ENCODE results near the gene ZNF512B. TPM values are rescaled to one million over a fixed set of nuclear protein-coding genes. Genes with fewer than 3 reads are reported as not detected.
A peak's percentile ranks its signal among the peaks of the same experiment; 100 is the strongest.

Gene ZNF512B
- total RNA-seq, 1 experiment from 2014 or later, result 10.3 TPM

DNA sequence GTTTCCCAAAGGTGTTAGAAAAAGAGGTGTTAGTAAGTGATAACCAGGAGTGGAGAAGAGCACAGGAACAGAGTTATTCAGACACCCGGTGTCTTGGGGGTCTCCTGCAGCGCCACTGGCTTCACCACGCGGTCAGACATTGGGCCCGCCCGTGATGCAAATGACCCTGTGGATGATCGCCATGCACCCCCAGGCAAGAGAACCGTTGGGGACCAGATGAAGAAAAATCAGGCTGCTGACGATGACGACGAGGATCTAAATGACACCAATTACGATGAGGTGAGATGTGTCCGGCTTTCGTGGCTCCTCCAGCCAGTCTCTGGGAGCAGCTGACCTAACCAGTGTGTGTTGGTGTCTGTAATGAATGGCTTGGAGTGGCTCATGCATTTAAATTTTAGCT, 13.2 kb upstream of the ZNF512B start:
- no peak overlapping the region for H3K27ac ChIP-seq (ENCODE audit: low read depth, low read length)
- H3K9me2 ChIP-seq (ENCODE audit: insufficient read depth), result no peaks in the 10 kb centered on the region
- no peaks in the 10 kb centered on the region for H3K27me3 ChIP-seq (ENCODE audit: insufficient read depth, low read length)
- TF ChIP-seq RAD21 (IDR thresholded peaks at IDR 0.05; ENCODE audit: low read depth), result no peak
- no peak for TF ChIP-seq SRF (IDR thresholded peaks at IDR 0.05; ENCODE audit: low read depth)
- no peak for TF ChIP-seq SIN3A (IDR thresholded peaks at IDR 0.05; ENCODE audit: low read depth)
- no peak for TF ChIP-seq EZH2phosphoT487 (IDR thresholded peaks at IDR 0.05; ENCODE audit: borderline replicate concordance)
- no peak for TF ChIP-seq JUND (IDR thresholded peaks at IDR 0.05)
- TF ChIP-seq EGR1 (IDR thresholded peaks at IDR 0.05; ENCODE audit: low read depth), result no peak
- no peak for TF ChIP-seq SP1 (IDR thresholded peaks at IDR 0.05; ENCODE audit: low read depth)
- TF ChIP-seq ELF1 (IDR thresholded peaks at IDR 0.05; ENCODE audit: borderline replicate concordance, low read depth), result no peak
- no peak for TF ChIP-seq EZH2 (IDR thresholded peaks at IDR 0.05)
- TF ChIP-seq ZFX (IDR thresholded peaks at IDR 0.05), result no peak
- TF ChIP-seq, protein P1, sequence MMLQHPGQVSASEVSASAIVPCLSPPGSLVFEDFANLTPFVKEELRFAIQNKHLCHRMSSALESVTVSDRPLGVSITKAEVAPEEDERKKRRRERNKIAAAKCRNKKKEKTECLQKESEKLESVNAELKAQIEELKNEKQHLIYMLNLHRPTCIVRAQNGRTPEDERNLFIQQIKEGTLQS (IDR thresholded peaks at IDR 0.05), result no peak
- no peak for TF ChIP-seq CBX3 (IDR thresholded peaks at IDR 0.05; ENCODE audit: low read depth)
- TF ChIP-seq FOSL1 (IDR thresholded peaks at IDR 0.05; ENCODE audit: low read depth), result no peak
- no peaks in the 10 kb centered on the region for H3K9me3 ChIP-seq (ENCODE audit: control insufficient read depth in 1 of 2, insufficient read depth in 1 of 2, low read depth in 1 of 2, low read length in 2 of 2)
- no peaks in the 10 kb centered on the region for H4K20me1 ChIP-seq (ENCODE audit: insufficient read depth)
- ChIA-PET CTCF (interaction anchor here (1.6 kb wide), 1 partner anchor 72 kb away, joined by 3 read pairs; no protein-coding TSS in a partner anchor), RAD21 (ENCODE audit: low non-redundant PET in 1 of 2, low total read pairs in 2 of 2, uncharacterized antibody in 2 of 2, unreplicated experiment in 2 of 2) (no interaction called here), POLR2A (no interaction called here)
- peaks cover 18 to 27% of the 10 kb centered on the region in 2 experiments; a peak in 3 of 4 replicates for H3K36me3 ChIP-seq (ENCODE audit: control insufficient read depth in 1 of 2, insufficient read depth in 2 of 2, low read length in 2 of 2)
- peaks cover 45% of the 10 kb centered on the region for H3K79me2 ChIP-seq (ENCODE audit: insufficient read depth, low read length)
- ATAC-seq (no peak), DNase-seq (ENCODE audit: low read depth, low spot score) (no peak)
- intact Hi-C loops (cut with micrococcal nuclease), result no loop called here
- no peak overlapping the region for H2AFZ ChIP-seq (ENCODE audit: low read depth, low read length, poor library complexity, severe bottlenecking)
- peaks cover 22 to 37% of the 10 kb centered on the region in 2 experiments for H3K4me1 ChIP-seq (ENCODE audit: control insufficient read depth in 1 of 2, insufficient read depth in 2 of 2, low read length in 2 of 2)
- no peak overlapping the region for H3K4me2 ChIP-seq (ENCODE audit: low read length)
- H3K4me3 ChIP-seq (replicated peaks in 1 of 2; ENCODE audit: low read depth in 1 of 2, low read length in 2 of 2), result no peak overlapping the region
- H3K9ac ChIP-seq (ENCODE audit: low read length), result no peak overlapping the region
- BruUV-seq (replicated peaks), result TSS peak; percentile 55

Data from HCT116 (cell line).